Measurements from ENCODE around the gene SLC17A7. TPM values are rescaled to one million over a fixed set of nuclear protein-coding genes. Genes with fewer than 3 reads are reported as not detected.
A peak's percentile ranks its signal among the peaks of the same experiment; 100 is the strongest.

Gene SLC17A7
- total RNA-seq, 1 donor from 2014 or later, result 13.9 TPM

- FAIRE-seq (no peak), DNase-seq (ENCODE audit: low spot score in 2 of 2) (no peak)
Observed at GRCh38 chr19:49390131-49390928, 51.0 kb downstream of the SLC17A7 start.

GRCh38 chr19:49389406-49389805 is 51.9 kb downstream of the SLC17A7 start:
- no peak for FAIRE-seq
- no peak for DNase-seq (ENCODE audit: low spot score in 2 of 2)

GRCh38 chr19:49387936-49388372 is 53.4 kb downstream of the SLC17A7 start, which contains the start of gene KASH5:
Gene KASH5 (plus strand): TSS chr19:49388249. CDS start chr19:49390884, 2,635 bp downstream.
- DNase-seq (ENCODE audit: low spot score in 2 of 2), result peak; percentile 40 to 65

GRCh38 chr19:49383599-49383998 is 57.7 kb downstream of the SLC17A7 start:
- DNase-seq (ENCODE audit: low spot score in 2 of 2), result no peak
- FAIRE-seq, result no peak

More at GRCh38 chr19:49387936-49388372, 53.4 kb downstream of the SLC17A7 start, which contains the start of gene KASH5:
- FAIRE-seq, result no peak

GRCh38 chr19:49382639-49383038 is 58.7 kb downstream of the SLC17A7 start:
- no peak for DNase-seq (ENCODE audit: low spot score in 2 of 2)

GRCh38 chr19:49380391-49380790 is 60.9 kb downstream of the SLC17A7 start:
- no peak for FAIRE-seq

More at GRCh38 chr19:49382639-49383038, 58.7 kb downstream of the SLC17A7 start:
- FAIRE-seq, result no peak

More at GRCh38 chr19:49380391-49380790, 60.9 kb downstream of the SLC17A7 start:
- no peak for DNase-seq (ENCODE audit: low spot score in 2 of 2)

Small RNA genes lying within 50 kb of the gene (small RNA-seq; reads per million reads assigned to genes)
- not detected for gene SNORD32A
- not detected for gene SNORD33
- not detected for gene SNORD34
- not detected for gene SNORD35A

Other genes starting within 250 kb of the SLC17A7 start
- gene SLC6A16, start 116.3 kb downstream of the SLC17A7 start, total RNA-seq, result not detected
- 0.82 TPM for gene CD37, start 106.1 kb downstream of the SLC17A7 start, total RNA-seq
- 5.3 TPM for gene TEAD2, start 79.1 kb downstream of the SLC17A7 start, total RNA-seq
- 1.2 TPM for gene DKKL1, start 77.7 kb downstream of the SLC17A7 start, total RNA-seq
- gene KASH5, start 53.3 kb downstream of the SLC17A7 start, total RNA-seq, result not detected
- not detected for gene PTH2, start 18.1 kb downstream of the SLC17A7 start, total RNA-seq
- gene GFY, start 16.1 kb downstream of the SLC17A7 start, total RNA-seq, result not detected
- gene PIH1D1, start 10.3 kb upstream of the SLC17A7 start, total RNA-seq, result 60.7 TPM
- 11.8 TPM for gene ALDH16A1, start 11.7 kb upstream of the SLC17A7 start, total RNA-seq
- gene FLT3LG, start 32.7 kb upstream of the SLC17A7 start, total RNA-seq, result 0.41 TPM
- gene RPL13A, start 46.1 kb upstream of the SLC17A7 start, total RNA-seq, result 2,981 TPM
- gene RPS11, start 54.9 kb upstream of the SLC17A7 start, total RNA-seq, result 4,137 TPM
- 13.0 TPM for gene FCGRT, start 71.1 kb upstream of the SLC17A7 start, total RNA-seq
- gene RCN3, start 86.5 kb upstream of the SLC17A7 start, total RNA-seq, result 2.4 TPM
- 33.4 TPM for gene NOSIP, start 139.0 kb upstream of the SLC17A7 start, total RNA-seq
- 0.41 TPM for gene PRRG2, start 139.8 kb upstream of the SLC17A7 start, total RNA-seq
- gene PRR12, start 149.7 kb upstream of the SLC17A7 start, total RNA-seq, result 5.7 TPM
- gene RRAS, start 198.6 kb upstream of the SLC17A7 start, total RNA-seq, result 0.82 TPM
- 9.4 TPM for gene SCAF1, start 200.7 kb upstream of the SLC17A7 start, total RNA-seq
- 10.2 TPM for gene IRF3, start 224.3 kb upstream of the SLC17A7 start, total RNA-seq
- 1.2 TPM for gene BCL2L12, start 224.4 kb upstream of the SLC17A7 start, total RNA-seq
- 248 TPM for gene PRMT1, start 235.7 kb upstream of the SLC17A7 start, total RNA-seq
- gene ADM5, start 248.1 kb upstream of the SLC17A7 start, total RNA-seq, result 0.82 TPM
- 39.9 TPM for gene CPT1C, start 249.6 kb upstream of the SLC17A7 start, total RNA-seq